GM19238 (cell line): Measurements from ENCODE around the gene WWOX.

Experiments used
- DNase-seq: peaks from one replicate; pipeline ENCODE4 v3.0.0; 2011; ENCODE audit warnings: low spot score; ENCODE audit not compliant: insufficient read length

WWOX gene

DNA sequence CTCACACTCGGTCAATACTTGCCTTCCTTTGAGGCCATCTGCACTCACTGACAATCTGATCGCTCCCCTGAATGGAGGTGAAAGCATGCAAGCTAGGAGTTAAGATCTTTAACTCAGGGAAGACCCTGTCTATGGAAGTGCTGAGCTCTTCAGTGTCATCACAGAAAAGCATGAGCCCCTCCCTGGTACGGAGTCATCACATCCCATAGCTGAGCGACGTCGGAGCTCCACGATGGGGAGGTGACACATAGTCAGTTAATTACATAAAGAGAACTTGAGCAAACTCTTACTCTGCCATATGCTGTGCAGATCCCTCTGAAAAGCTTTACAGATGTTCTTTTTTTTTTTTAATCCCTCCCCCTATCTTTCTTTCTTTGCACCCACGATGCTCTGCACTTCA, 463.2 kb downstream of the WWOX start:
- no peak for DNase-seq

DNA sequence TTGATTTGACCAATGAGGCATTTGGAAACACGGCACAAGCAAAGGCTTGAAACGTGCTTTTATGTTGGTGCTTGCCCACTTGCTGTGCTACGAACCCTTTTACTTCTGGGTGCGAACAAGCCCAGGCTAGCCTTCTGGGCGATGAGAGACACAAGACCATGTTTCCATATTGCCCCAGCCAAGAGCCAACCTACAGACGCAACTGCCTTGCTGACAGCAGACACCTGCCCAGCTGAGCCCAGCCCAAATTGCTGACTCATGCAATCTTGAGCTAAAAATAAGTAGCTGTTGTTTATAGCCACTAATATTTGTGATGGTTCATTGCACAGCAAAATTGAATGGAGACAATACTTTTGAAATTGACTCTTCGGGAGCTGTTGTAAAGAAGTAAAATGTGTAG, 464.5 kb downstream of the WWOX start:
- no peak for DNase-seq

GRCh38 chr16:78566397-78567073, 467.1 kb downstream of the WWOX start:
- DNase-seq: no peak

- DNase-seq: no peak
Observed at GRCh38 chr16:78570399-78571141, 471.1 kb downstream of the WWOX start.

DNA sequence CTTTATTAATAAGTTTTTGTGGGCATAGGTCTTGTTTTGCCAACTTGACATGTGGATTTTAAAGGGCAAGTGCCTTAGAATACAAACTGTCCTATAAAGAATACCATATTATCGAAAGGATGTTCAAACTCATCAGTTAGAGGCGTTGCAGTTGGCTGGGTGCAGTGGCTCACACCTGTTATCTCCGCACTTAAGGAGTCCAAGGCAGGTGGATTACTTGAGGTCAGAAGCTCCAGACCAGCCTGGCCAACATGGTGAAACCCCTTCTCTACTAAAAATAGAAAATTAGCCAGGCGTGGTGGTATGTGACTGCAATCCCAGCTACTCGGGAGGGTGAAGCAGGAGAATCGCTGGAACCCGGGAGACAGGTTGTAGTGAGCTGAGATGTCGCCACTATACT, 472.0 kb downstream of the WWOX start:
- no peak for DNase-seq

- DNase-seq: no peak
Observed at GRCh38 chr16:78571898-78572358, 472.5 kb downstream of the WWOX start.

GRCh38 chr16:78574571-78574970, 475.1 kb downstream of the WWOX start:
- DNase-seq: no peak

- DNase-seq: no peak
Observed at GRCh38 chr16:78576941-78577340, 477.5 kb downstream of the WWOX start.

DNA sequence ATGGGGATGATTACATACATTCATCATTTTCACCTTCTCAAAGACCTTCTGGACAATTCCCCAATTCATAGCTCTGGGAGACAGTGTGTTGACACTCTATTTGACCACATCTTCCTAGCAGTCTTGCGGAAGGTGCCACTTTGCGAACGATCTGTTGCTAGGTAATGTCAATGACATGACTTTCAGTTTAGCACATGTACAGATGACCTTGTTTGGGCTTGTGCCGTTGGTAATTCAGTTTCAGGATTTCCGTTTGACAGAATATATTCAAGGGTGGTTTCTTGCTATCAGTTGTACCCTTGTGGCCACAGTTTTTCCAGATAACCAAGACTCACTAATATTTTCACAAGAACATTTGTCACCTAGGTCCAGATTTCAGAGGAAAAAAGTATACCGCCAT, 478.2 kb downstream of the WWOX start:
- DNase-seq: no peak

GRCh38 chr16:78579020-78579419, 479.6 kb downstream of the WWOX start:
- no peak for DNase-seq

DNA sequence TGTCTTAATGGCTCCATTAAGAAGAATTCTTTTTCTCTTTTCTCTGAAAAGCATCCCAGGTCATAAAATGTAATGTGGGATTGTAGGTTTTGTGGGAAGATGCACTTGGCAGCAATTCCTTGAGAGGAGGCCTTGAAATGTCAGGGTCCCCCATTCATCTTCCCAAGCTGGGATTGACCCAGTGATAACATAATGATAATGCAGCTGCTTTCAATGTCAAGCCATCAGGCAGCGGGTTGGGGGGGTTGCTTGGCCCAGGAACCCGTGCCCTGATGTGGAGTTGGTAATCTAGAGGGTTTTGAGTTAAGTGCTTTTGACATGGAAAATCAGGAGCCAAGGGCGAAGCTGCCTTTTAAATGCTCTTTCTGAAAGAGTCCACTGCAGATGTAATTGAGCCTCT, 484.0 kb downstream of the WWOX start:
- DNase-seq: no peak

GRCh38 chr16:78584213-78584860, 484.9 kb downstream of the WWOX start:
- no peak for DNase-seq

GRCh38 chr16:78584991-78585390, 485.5 kb downstream of the WWOX start:
- no peak for DNase-seq

DNA sequence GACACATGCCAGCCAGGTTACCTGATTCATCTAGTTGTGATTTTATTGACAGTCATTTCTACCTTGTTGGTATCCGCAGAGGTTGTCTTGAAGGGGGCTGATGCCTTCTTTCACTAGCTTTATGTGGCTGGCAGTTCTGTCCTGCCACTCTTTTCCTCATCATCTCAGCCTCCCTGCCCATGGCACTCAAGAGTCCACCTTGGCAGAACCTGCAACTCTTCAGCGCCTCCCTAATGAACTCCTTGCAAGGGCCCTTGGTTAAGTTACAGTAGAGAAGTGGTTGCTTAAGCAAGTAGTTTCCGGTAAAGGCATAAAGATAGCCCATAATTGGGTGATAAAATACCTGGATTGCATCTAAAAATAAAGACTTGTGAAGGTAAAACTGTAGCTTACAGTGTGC, 489.9 kb downstream of the WWOX start:
- no peak for DNase-seq

DNA sequence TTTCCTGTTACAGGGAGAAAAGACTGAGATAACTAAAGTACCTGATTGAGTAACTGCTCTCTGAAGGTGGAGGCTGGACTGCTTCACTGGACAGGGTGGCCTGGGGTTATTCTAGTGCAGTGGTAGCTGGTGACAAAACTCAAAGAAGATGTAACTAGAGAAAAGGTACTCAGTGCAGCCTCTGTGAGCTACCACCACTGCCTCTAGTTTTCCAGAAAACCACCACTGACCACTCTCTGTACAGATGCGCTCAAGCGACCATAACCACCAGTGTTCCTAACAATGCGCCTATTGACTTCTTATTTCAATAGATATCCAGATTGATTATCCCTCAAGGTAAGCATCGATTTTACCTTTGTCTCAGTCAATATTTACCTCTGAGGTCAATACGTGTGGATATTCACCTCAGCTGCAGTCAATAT, 492.2 kb downstream of the WWOX start:
- no peak for DNase-seq

DNA sequence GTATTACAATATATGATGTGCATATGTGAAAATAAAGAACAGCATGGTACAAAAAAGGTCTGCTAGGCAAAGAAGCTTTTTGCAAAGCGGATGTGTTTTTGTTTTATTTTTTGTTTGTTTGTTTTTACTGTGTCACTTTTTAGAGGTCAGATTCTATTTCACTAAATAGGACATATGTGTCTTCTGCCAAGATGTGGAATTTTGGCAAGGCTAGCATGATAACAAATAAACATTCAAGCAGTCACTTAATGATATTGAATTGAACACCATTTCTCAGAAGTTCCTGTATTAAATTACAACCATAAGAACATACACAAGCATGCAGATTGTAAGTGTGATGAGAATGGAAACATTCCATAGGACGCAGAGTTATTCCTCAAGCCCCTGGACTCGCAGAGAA, 492.7 kb downstream of the WWOX start:
- DNase-seq: no peak

DNA sequence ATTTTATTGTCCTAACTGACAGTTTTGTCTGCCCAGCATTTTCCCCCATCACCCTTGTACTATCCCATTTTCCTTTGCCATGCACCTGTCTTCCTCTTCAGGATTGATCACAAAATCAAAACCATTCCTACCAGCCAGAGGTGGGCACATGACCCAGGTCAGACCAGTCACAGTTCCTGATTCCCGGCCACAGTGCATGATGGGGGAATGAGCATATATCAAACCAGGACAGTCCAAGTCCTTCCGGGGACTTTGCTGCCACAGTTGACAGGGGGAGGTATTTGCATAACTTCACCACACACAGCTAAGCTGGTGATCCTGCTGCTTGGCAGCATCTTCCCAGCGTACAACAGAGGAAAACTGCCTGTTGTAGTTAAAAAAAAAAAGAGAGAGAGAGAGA, 493.9 kb downstream of the WWOX start:
- DNase-seq: no peak

DNA sequence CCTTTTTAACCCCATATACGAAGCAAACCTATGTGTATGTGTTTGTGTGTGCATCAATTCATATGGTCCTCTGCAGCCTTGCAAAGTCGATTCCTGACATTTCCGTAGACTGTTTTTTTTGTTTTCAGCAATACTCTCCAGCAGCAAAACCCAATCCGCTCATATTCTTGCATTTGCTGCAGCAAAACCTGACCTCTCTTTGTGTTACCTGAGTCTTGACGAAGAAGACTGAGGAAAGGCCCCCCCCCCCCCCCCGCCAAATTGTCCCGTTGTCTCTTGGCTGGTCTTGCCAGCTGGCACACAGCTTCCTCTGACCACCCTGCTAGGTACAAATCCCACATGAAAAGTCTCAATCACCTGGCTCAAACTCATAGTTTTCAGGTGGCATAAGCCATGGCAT, 494.7 kb downstream of the WWOX start:
- no peak for DNase-seq

GRCh38 chr16:78596348-78596995, 497.0 kb downstream of the WWOX start:
- no peak for DNase-seq

DNA sequence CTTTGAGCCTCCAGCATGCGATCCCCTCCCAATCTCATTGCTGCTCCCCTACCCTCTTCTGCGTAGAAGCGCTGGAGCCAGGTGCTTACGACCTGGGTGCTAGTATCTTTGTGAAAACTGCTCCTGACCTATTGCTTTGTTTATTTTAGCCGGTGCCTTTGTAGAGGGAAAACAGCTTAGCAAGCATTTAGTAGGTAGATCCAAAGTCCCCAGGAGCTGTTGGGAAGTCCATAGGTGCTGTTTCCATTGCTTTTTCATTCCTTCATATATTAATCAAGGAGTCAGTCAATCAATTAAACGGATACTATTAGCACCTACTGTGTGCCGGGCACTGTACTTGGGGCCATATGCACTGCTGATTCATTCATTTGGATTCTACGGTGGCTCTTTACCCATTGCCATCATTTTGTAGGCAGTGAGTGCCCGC, 497.6 kb downstream of the WWOX start:
- DNase-seq: no peak

- no peak for DNase-seq
Observed at GRCh38 chr16:78597809-78598570, 498.5 kb downstream of the WWOX start.
